Neural cell (in vitro differentiated cells): ENCODE data around the gene SH2D3A. TPM values are rescaled to one million over a fixed set of nuclear protein-coding genes. Genes with fewer than 3 reads are reported as not detected.
A peak's percentile ranks its signal among the peaks of the same experiment; 100 is the strongest.

Source experiments
- H2AFZ ChIP-seq: fragments of 200-600, 300-800 bp; sonication (generic), shearing (Covaris generic); 2 replicates; pipeline ENCODE4 v1.6.0; 2014; ENCODE audit warnings: low read depth, mild to moderate bottlenecking, antibody characterized with exemption, low read length, moderate library complexity
- H3F3A ChIP-seq: fragments of 200-600 bp; shearing (Covaris generic); 2 replicates; pipeline ENCODE4 v1.6.1; 2016; ENCODE audit warnings: mild to moderate bottlenecking, moderate library complexity, mixed read lengths, antibody characterized with exemption, low read length; ENCODE audit not compliant: insufficient read depth, poor library complexity, severe bottlenecking
- H3K27ac ChIP-seq: fragments of 200-600, 300-800 bp; sonication (generic), shearing (Covaris generic); 2 replicates; pipeline ENCODE4 v1.5.1; 2014; ENCODE audit warnings: mild to moderate bottlenecking, low read length, moderate library complexity
- H3K27me3 ChIP-seq: fragments of 300-800, 200-600 bp; sonication (generic), shearing (Covaris generic); 2 replicates; pipeline ENCODE4 v1.6.0; 2014; ENCODE audit warnings: mild to moderate bottlenecking, low read depth, low read length, moderate library complexity; ENCODE audit not compliant: insufficient read depth
- H3K36me3 ChIP-seq: fragments of 300-800, 200-600 bp; sonication (generic), shearing (Covaris generic); 2 replicates; pipeline ENCODE4 v1.5.1; 2014; ENCODE audit warnings: mild to moderate bottlenecking, antibody characterized with exemption, low read length, moderate library complexity; ENCODE audit not compliant: insufficient read depth
- H3K4me2 ChIP-seq: fragments of 300-800, 200-600 bp; sonication (generic), shearing (Covaris generic); 2 replicates; pipeline ENCODE4 v1.6.0; 2014; ENCODE audit warnings: mild to moderate bottlenecking, low read length
- H3K4me3 ChIP-seq: fragments of 300-800, 200-600 bp; sonication (generic), shearing (Covaris generic); 2 replicates; pipeline ENCODE4 v1.5.1; 2014; ENCODE audit warnings: mild to moderate bottlenecking, low read length, moderate library complexity
- H3K79me2 ChIP-seq: fragments of 200-600 bp; shearing (Covaris generic); replicated peaks from 2 replicates; pipeline ENCODE4 v1.6.0; 2014; ENCODE audit warnings: mild to moderate bottlenecking, low read length, moderate library complexity; ENCODE audit not compliant: insufficient read depth
- H3K9ac ChIP-seq: fragments of 300-800, 200-600 bp; sonication (generic), shearing (Covaris generic); 2 replicates; pipeline ENCODE4 v1.6.1; 2016; ENCODE audit warnings: mild to moderate bottlenecking, low read length, mixed read lengths
- H3K9me2 ChIP-seq: fragments of 200-600 bp; shearing (Covaris generic); 2 replicates; pipeline ENCODE4 v1.6.1; 2016; ENCODE audit warnings: mild to moderate bottlenecking, low read length, mixed read lengths; ENCODE audit not compliant: insufficient read depth
- H3K9me3 ChIP-seq: fragments of 200-600, 300-800 bp; sonication (generic), shearing (Covaris generic); 2 replicates; pipeline ENCODE4 v1.6.1; 2016; ENCODE audit warnings: mild to moderate bottlenecking, mixed run types, low read length, moderate library complexity, mixed read lengths
- H4K20me1 ChIP-seq: fragments of 200-600 bp; shearing (Covaris generic); 2 replicates; pipeline ENCODE4 v1.6.1; 2016; ENCODE audit warnings: mild to moderate bottlenecking, mixed run types; ENCODE audit not compliant: insufficient read depth
- CTCF ChIP-seq: fragments of 450-650 bp; IDR thresholded peaks from 2 replicates; pipeline ENCODE4 v1.5.1; 2014; ENCODE audit warnings: antibody characterized with exemption, mild to moderate bottlenecking, moderate library complexity; ENCODE audit not compliant: poor library complexity, severe bottlenecking
- EP300 ChIP-seq: fragments of 450-650 bp; conservative IDR thresholded peaks from 2 replicates; pipeline ENCODE4 v1.6.1; 2014; ENCODE audit warnings: antibody characterized with exemption, mild to moderate bottlenecking, moderate library complexity; ENCODE audit not compliant: poor library complexity, severe bottlenecking
- EZH2 ChIP-seq: fragments of 200-600, 300-800 bp; shearing (Covaris generic), sonication (generic); IDR thresholded peaks from 2 replicates; pipeline ENCODE4 v1.6.1; 2014; ENCODE audit warnings: antibody characterized with exemption, low read length, borderline replicate concordance, mild to moderate bottlenecking; ENCODE audit not compliant: insufficient read depth, poor library complexity, severe bottlenecking
- MXI1 ChIP-seq: fragments of 450-650 bp; conservative IDR thresholded peaks from 2 replicates; pipeline ENCODE4 v1.6.1; 2014; ENCODE audit warnings: antibody characterized with exemption, mild to moderate bottlenecking; ENCODE audit not compliant: poor library complexity, severe bottlenecking
- POLR2AphosphoS5 ChIP-seq: IDR thresholded peaks from 2 replicates; pipeline ENCODE4 v1.6.1; 2012
- RAD21 ChIP-seq: fragments of 450-650 bp; conservative IDR thresholded peaks from 2 replicates; pipeline ENCODE4 v1.6.1; 2014; ENCODE audit warnings: antibody characterized with exemption, mild to moderate bottlenecking, moderate library complexity
- REST ChIP-seq: IDR thresholded peaks from 2 replicates; pipeline ENCODE4 v1.6.1; 2012; ENCODE audit warnings: borderline replicate concordance
- SMC3 ChIP-seq: fragments of 450-650 bp; conservative IDR thresholded peaks from 2 replicates; pipeline ENCODE4 v1.6.1; 2014; ENCODE audit warnings: antibody characterized with exemption, mild to moderate bottlenecking, moderate library complexity; ENCODE audit not compliant: poor library complexity
- TAF1 ChIP-seq: IDR thresholded peaks from 2 replicates; pipeline ENCODE4 v1.6.1; 2012; ENCODE audit warnings: low read depth
- polyA plus RNA-seq: library from polyadenylated mRNA; depleted of rRNA; stranded (reverse); fragments of >200 nt; gene quantifications from 2 replicates; pipeline ENCODE4 v1.2.3, GENCODE V29; 2014

SH2D3A gene
- polyA plus RNA-seq, 1 donor from 2014 or later, result 3.6 TPM

- no peaks in the 10 kb centered on the region for H3K79me2 ChIP-seq
- H3K36me3 ChIP-seq, result no peaks in the 10 kb centered on the region
- no peaks in the 10 kb centered on the region for H4K20me1 ChIP-seq
- no peak overlapping the region for H3K27ac ChIP-seq
- TF ChIP-seq EZH2 (no peak), RAD21 (no peak), MXI1 (no peak), REST (no peak), TAF1 (no peak), CTCF (no peak), SMC3 (no peak), POLR2AphosphoS5 (no peak), EP300 (no peak)
- H3K9ac ChIP-seq, result peak overlapping the region; percentile 20
- H2AFZ ChIP-seq, result no peak overlapping the region
- H3K4me3 ChIP-seq, result peak overlapping the region; percentile 63
- H3K4me2 ChIP-seq, result peak overlapping the region; percentile 48
- no peaks in the 10 kb centered on the region for H3K9me2 ChIP-seq
- no peaks in the 10 kb centered on the region for H3F3A ChIP-seq
- peaks cover 32% of the 10 kb centered on the region for H3K27me3 ChIP-seq
- H3K9me3 ChIP-seq, result no peaks in the 10 kb centered on the region
Observed at GRCh38 chr19:6767081-6767356, 216 bp downstream of the SH2D3A start.

- H3K27me3 ChIP-seq, result peaks cover 32% of the 10 kb centered on the region
- H3K36me3 ChIP-seq, result no peaks in the 10 kb centered on the region
- TF ChIP-seq CTCF (no peak), SMC3 (no peak), EP300 (no peak), TAF1 (no peak), POLR2AphosphoS5 (no peak), MXI1 (no peak), REST (no peak), EZH2 (no peak), RAD21 (no peak)
- H3K27ac ChIP-seq, result no peak overlapping the region
- no peaks in the 10 kb centered on the region for H4K20me1 ChIP-seq
- no peak overlapping the region for H3K9ac ChIP-seq
- no peaks in the 10 kb centered on the region for H3K9me2 ChIP-seq
- no peaks in the 10 kb centered on the region for H3K9me3 ChIP-seq
- H2AFZ ChIP-seq, result no peak overlapping the region
- H3F3A ChIP-seq, result no peaks in the 10 kb centered on the region
- peak overlapping the region; percentile 63 for H3K4me3 ChIP-seq
- H3K79me2 ChIP-seq, result no peaks in the 10 kb centered on the region
- no peak overlapping the region for H3K4me2 ChIP-seq
Observed at GRCh38 chr19:6766357-6767080, 716 bp downstream of the SH2D3A start.
